ENCODE results near the gene USP21. TPM values are rescaled to one million over a fixed set of nuclear protein-coding genes. Genes with fewer than 3 reads are reported as not detected.

USP21 gene
- total RNA-seq, 1 donor from 2014 or later, result 21.5 TPM

- Mint-ChIP-seq H3K9me3 (ENCODE audit: unreplicated experiment) (peaks cover 4% of the 10 kb centered on the region), H3K4me3 (ENCODE audit: unreplicated experiment) (no peak overlapping the region), H3K27me3 (ENCODE audit: unreplicated experiment) (peaks cover 3% of the 10 kb centered on the region), H3K4me1 (ENCODE audit: low read depth, unreplicated experiment) (peaks cover 22% of the 10 kb centered on the region), H3K27ac (ENCODE audit: unreplicated experiment) (no peak overlapping the region), H3K36me3 (ENCODE audit: unreplicated experiment) (no peaks in the 10 kb centered on the region)
- TF ChIP-seq, protein P1, sequence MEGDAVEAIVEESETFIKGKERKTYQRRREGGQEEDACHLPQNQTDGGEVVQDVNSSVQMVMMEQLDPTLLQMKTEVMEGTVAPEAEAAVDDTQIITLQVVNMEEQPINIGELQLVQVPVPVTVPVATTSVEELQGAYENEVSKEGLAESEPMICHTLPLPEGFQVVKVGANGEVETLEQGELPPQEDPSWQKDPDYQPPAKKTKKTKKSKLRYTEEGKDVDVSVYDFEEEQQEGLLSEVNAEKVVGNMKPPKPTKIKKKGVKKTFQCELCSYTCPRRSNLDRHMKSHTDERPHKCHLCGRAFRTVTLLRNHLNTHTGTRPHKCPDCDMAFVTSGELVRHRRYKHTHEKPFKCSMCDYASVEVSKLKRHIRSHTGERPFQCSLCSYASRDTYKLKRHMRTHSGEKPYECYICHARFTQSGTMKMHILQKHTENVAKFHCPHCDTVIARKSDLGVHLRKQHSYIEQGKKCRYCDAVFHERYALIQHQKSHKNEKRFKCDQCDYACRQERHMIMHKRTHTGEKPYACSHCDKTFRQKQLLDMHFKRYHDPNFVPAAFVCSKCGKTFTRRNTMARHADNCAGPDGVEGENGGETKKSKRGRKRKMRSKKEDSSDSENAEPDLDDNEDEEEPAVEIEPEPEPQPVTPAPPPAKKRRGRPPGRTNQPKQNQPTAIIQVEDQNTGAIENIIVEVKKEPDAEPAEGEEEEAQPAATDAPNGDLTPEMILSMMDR (IDR thresholded peaks at IDR 0.05; ENCODE audit: partially characterized antibody, unreplicated experiment), result no peak
- no peak for DNase-seq
Measured at GRCh38 chr1:161130266-161130665, 29.0 kb upstream of the USP21 start.

DNA sequence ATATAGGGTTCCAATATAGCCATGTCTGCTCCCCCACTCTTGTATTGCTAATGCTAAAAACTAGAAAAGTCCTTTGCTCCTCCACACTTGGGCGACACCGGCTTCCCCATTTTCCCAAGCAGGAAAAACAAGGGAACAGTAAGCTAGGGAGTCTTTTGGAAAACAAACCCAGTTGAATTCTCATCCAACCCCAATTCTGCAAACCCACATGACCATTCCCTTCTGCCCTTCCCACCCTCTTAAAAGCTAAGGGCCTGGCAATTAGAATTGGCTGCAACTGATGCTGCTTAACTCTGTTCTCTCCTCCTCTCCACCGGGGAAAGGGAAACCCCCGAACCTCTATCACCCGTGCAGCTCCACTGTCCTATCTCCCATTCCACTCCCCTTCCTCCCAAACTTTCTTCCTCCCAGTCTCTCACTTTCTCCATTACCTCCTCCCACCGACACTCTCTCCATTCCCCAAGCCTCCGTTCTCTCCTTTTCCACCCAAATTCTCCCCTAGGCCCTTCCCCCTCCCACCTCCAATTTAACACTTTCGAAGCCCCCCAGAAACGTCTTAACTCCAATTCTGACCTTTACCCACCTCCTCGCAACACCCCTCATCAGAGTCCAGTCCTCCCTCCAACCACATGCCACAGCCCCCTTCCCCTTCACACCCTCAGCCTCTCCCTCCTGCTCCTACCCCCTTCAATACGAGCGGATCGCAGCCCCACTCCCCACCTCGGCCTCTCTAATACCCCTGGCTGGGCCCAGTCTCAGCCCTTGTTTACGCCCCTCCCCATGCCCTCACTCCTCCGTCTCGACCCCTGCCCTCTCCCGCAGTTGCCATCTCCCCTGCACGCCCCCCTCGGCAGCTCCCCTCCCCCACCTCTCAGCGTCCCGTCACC lies 27.5 kb upstream of the USP21 start:
- TF ChIP-seq, protein P1 (IDR thresholded peaks at IDR 0.05; ENCODE audit: partially characterized antibody, unreplicated experiment), result no peak
- no peak overlapping the region for H3K4me3 Mint-ChIP-seq (ENCODE audit: unreplicated experiment)
- H3K36me3 Mint-ChIP-seq (ENCODE audit: unreplicated experiment), result no peaks in the 10 kb centered on the region
- H3K4me1 Mint-ChIP-seq (ENCODE audit: low read depth, unreplicated experiment), result peaks cover 22% of the 10 kb centered on the region
- H3K27me3 Mint-ChIP-seq (ENCODE audit: unreplicated experiment), result peaks cover 3% of the 10 kb centered on the region
- DNase-seq, result no peak
- H3K9me3 Mint-ChIP-seq (ENCODE audit: unreplicated experiment), result no peaks in the 10 kb centered on the region
- peak overlapping the region; percentile 74 for H3K27ac Mint-ChIP-seq (ENCODE audit: unreplicated experiment)

- peaks cover 20% of the 10 kb centered on the region for H3K4me1 Mint-ChIP-seq (ENCODE audit: low read depth, unreplicated experiment)
- H3K27ac Mint-ChIP-seq (ENCODE audit: unreplicated experiment), result peak within 1 kb of the TSS; percentile 74
- no peak within 1 kb of the TSS for H3K4me3 Mint-ChIP-seq (ENCODE audit: unreplicated experiment)
Measured at GRCh38 chr1:161132410-161133219, 26.7 kb upstream of the USP21 start, which contains the start of gene DEDD. TSS of gene DEDD (minus strand) at chr1:161132667. CDS start at chr1:161124462, 8,205 bp downstream.

DNA sequence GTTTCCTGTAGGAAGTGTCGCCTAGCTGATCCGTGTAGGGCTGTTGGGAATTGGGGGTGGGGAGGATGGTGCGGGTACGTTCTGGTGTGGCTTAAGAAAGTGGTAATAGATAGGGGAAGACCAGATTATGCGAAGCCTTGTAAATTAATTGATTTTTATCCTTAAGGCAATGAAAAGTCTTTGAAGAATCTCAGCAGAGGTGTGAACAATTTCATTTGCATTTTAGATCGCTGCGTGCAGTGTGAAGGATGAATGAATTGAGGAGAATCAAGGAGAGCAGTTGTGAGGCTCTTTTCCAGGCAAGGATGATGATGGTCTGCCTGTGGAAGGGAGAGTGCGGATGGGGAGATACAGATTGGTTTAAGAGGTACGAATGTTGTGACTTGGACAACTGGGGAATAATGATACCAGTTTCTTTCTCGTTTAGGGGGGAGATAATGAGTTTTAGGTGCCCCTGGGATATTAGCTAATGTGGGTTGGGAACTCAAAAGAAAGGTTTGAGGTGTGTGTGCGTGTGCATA lies 26.0 kb upstream of the USP21 start:
- H3K27me3 Mint-ChIP-seq (ENCODE audit: unreplicated experiment), result peaks cover 3% of the 10 kb centered on the region
- TF ChIP-seq, protein P1 (IDR thresholded peaks at IDR 0.05; ENCODE audit: partially characterized antibody, unreplicated experiment), result no peak
- peaks cover 15% of the 10 kb centered on the region for H3K4me1 Mint-ChIP-seq (ENCODE audit: low read depth, unreplicated experiment)
- H3K9me3 Mint-ChIP-seq (ENCODE audit: unreplicated experiment), result no peaks in the 10 kb centered on the region
- no peak overlapping the region for H3K4me3 Mint-ChIP-seq (ENCODE audit: unreplicated experiment)
- no peaks in the 10 kb centered on the region for H3K36me3 Mint-ChIP-seq (ENCODE audit: unreplicated experiment)
- no peak overlapping the region for H3K27ac Mint-ChIP-seq (ENCODE audit: unreplicated experiment)
- DNase-seq, result no peak

More at GRCh38 chr1:161132410-161133219, 26.7 kb upstream of the USP21 start, which contains the start of gene DEDD:
- TF ChIP-seq, protein P1 (IDR thresholded peaks at IDR 0.05; ENCODE audit: partially characterized antibody, unreplicated experiment), result no peak
- Mint-ChIP-seq H3K27me3 (ENCODE audit: unreplicated experiment) (peaks cover 3% of the 10 kb centered on the region), H3K36me3 (ENCODE audit: unreplicated experiment) (no peaks in the 10 kb centered on the region), H3K9me3 (ENCODE audit: unreplicated experiment) (no peaks in the 10 kb centered on the region)
- peak; percentile 89 for DNase-seq
